Upper lobe of right lung (tissue), 1 donor: Measurements from ENCODE around the gene CFTR. TPM values are rescaled to one million over a fixed set of nuclear protein-coding genes. Genes with fewer than 3 reads are reported as not detected.

ENCODE experiments used
- ATAC-seq: fragments of 200-7000 bp; cut with Tn5 transposase; one replicate; pipeline ENCODE4 v1.9.1; 2020; ENCODE audit warnings: mild to moderate bottlenecking, moderate library complexity
- DNase-seq: peaks from one replicate; pipeline ENCODE4 v3.0.0-alpha.2; 2020
- H3K27ac ChIP-seq: fragments of 200-600 bp; one replicate; pipeline ENCODE4 v1.8.0; 2022
- H3K27me3 ChIP-seq: fragments of 200-600 bp; one replicate; pipeline ENCODE4 v1.8.0; 2022; ENCODE audit warnings: mild to moderate bottlenecking
- H3K36me3 ChIP-seq: fragments of 200-600 bp; one replicate; pipeline ENCODE4 v1.8.0; 2022
- H3K4me1 ChIP-seq: fragments of 200-600 bp; one replicate; pipeline ENCODE4 v1.8.0; 2022
- H3K4me3 ChIP-seq: fragments of 200-600 bp; one replicate; pipeline ENCODE4 v1.8.0; 2022; ENCODE audit warnings: mild to moderate bottlenecking
- H3K9me3 ChIP-seq: fragments of 200-600 bp; one replicate; pipeline ENCODE4 v1.8.0; 2022
- CTCF ChIP-seq: fragments of 200-600 bp; IDR thresholded peaks from one replicate; pipeline ENCODE4 v1.8.0; 2022; ENCODE audit warnings: antibody characterized with exemption
- intact Hi-C: fragments of 100-400 bp; cut with DNase I; formaldehyde crosslinking; loops from one replicate; pipeline ENCODE4 v1.11.0; 2022
- total RNA-seq: library from RNA; stranded (reverse); fragmentation: NEBNext Ultra II Directional; extraction: Animal tissue kit (Norgen Biotek cat#: 25700); gene quantifications from one replicate; pipeline ENCODE4 v1.2.1, GENCODE V29; 2021
- donor health status: DM: no; HTN: yes; CAD: no; lungs with severe emphysema.

CFTR gene
- total RNA-seq, 1 donor from 2014 or later: 28.0 TPM

- intact Hi-C loops: no loop called here
- no peaks in the 10 kb centered on the region for H3K27me3 ChIP-seq
- H3K27ac ChIP-seq: no peak overlapping the region
- H3K4me1 ChIP-seq: no peaks in the 10 kb centered on the region
- no peaks in the 10 kb centered on the region for H3K36me3 ChIP-seq
- no peaks in the 10 kb centered on the region for H3K9me3 ChIP-seq
- DNase-seq: no peak
- ATAC-seq: no peak
- no peak overlapping the region for H3K4me3 ChIP-seq
- TF ChIP-seq CTCF: no peak
Measured at GRCh38 chr7:117686311-117686935, 206.6 kb downstream of the CFTR start.

GRCh38 chr7:117688126-117688525 lies 208.3 kb downstream of the CFTR start:
- intact Hi-C loops: no loop called here
- TF ChIP-seq CTCF: no peak
- ATAC-seq: no peak

GRCh38 chr7:117689406-117689805 lies 209.6 kb downstream of the CFTR start:
- ATAC-seq: no peak
- no peak for DNase-seq
- Histone ChIP-seq H3K27me3 (no peaks in the 10 kb centered on the region), H3K27ac (no peak overlapping the region), H3K4me3 (no peak overlapping the region), H3K9me3 (no peaks in the 10 kb centered on the region), H3K36me3 (no peaks in the 10 kb centered on the region), H3K4me1 (no peaks in the 10 kb centered on the region)
- intact Hi-C loops: no loop called here
- TF ChIP-seq CTCF: no peak

More at GRCh38 chr7:117688126-117688525, 208.3 kb downstream of the CFTR start:
- no peaks in the 10 kb centered on the region for H3K4me1 ChIP-seq
- no peaks in the 10 kb centered on the region for H3K36me3 ChIP-seq
- H3K4me3 ChIP-seq: no peak overlapping the region
- DNase-seq: no peak
- no peaks in the 10 kb centered on the region for H3K27me3 ChIP-seq
- no peaks in the 10 kb centered on the region for H3K9me3 ChIP-seq
- no peak overlapping the region for H3K27ac ChIP-seq

DNA sequence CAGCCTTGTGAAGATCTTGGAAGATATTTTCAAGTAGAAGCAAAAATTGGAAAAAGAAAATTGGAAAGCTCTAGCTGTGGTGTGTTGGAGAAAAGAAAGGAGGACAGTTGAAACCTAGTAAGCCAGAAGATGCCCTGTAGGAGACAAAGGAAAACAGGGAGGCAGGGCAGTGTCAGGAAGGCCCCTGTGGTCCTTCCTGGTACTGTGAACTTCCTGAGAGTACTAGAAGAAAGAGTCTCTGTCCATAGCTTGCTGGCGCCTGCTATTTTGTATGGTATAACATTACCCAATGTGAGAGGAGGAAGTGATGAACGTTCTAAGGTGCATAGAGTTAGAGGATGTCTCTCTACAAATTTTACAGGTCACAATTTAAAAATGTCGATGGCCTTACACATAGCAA lies 210.3 kb downstream of the CFTR start:
- no peaks in the 10 kb centered on the region for H3K36me3 ChIP-seq
- no peak overlapping the region for H3K4me3 ChIP-seq
- TF ChIP-seq CTCF: no peak
- DNase-seq: no peak
- no peak for ATAC-seq
- no peak overlapping the region for H3K27ac ChIP-seq
- no peaks in the 10 kb centered on the region for H3K4me1 ChIP-seq
- no peaks in the 10 kb centered on the region for H3K27me3 ChIP-seq
- no peaks in the 10 kb centered on the region for H3K9me3 ChIP-seq
- intact Hi-C loops: no loop called here

DNA sequence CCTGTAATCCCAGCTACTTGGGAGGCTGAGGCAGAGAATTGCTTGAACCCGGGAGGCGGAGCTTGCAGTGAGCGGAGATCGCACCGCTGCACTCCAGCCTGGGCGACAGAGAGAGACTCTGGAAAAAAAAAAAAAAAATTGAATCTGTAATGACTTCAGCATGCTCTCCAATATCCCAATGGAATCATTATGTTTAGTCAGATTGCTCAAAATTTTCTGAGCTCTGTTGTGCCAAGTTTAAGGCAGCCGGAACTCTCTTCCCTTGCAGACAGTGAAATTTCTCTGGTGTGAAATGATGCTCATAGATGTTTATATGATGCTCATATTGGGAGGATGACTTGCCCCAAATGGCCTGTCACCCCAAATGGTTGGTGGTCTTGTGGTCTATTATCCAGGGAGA lies 212.5 kb downstream of the CFTR start:
- intact Hi-C loops: no loop called here
- Histone ChIP-seq H3K9me3 (no peaks in the 10 kb centered on the region), H3K36me3 (no peaks in the 10 kb centered on the region), H3K27me3 (no peaks in the 10 kb centered on the region), H3K4me1 (peaks cover 4% of the 10 kb centered on the region), H3K4me3 (no peak overlapping the region), H3K27ac (no peak overlapping the region)
- no peak for TF ChIP-seq CTCF
- no peak for ATAC-seq
- DNase-seq: no peak

- Histone ChIP-seq H3K9me3 (no peaks in the 10 kb centered on the region), H3K36me3 (no peaks in the 10 kb centered on the region), H3K4me3 (no peak overlapping the region), H3K27me3 (no peaks in the 10 kb centered on the region), H3K27ac (no peak overlapping the region), H3K4me1 (peaks cover 7% of the 10 kb centered on the region)
- DNase-seq (no peak), ATAC-seq (peak; percentile 80)
- no peak for TF ChIP-seq CTCF
- intact Hi-C loops: no loop called here
Measured at GRCh38 chr7:117698018-117698417, 218.2 kb downstream of the CFTR start.
